Smooth muscle cell (in vitro differentiated cells): ENCODE measurements around the gene TLL2. TPM values are rescaled to one million over a fixed set of nuclear protein-coding genes. Genes with fewer than 3 reads are reported as not detected.

Experiments
- DNase-seq: peaks from one replicate; lab custom pipeline; 2025; ENCODE audit not compliant: unreplicated experiment; lab: John Stamatoyannopoulos, UW
- H2AFZ ChIP-seq: fragments of 200-600 bp; sonication (generic); 2 replicates; pipeline ENCODE4 v1.6.0; 2016; ENCODE audit warnings: antibody characterized with exemption, low read depth, mild to moderate bottlenecking
- H3F3A ChIP-seq: fragments of 200-600 bp; sonication (generic); 2 replicates; pipeline ENCODE4 v1.6.0; 2017; ENCODE audit warnings: antibody characterized with exemption, low read depth
- H3K27ac ChIP-seq: fragments of 200-600 bp; sonication (generic); 2 replicates; pipeline ENCODE4 v1.5.1; 2016; ENCODE audit warnings: low read depth, mild to moderate bottlenecking
- H3K27me3 ChIP-seq: fragments of 200-600 bp; sonication (generic); 2 replicates; pipeline ENCODE4 v1.6.1; 2016; ENCODE audit warnings: low read depth, mild to moderate bottlenecking
- H3K36me3 ChIP-seq: fragments of 200-600 bp; sonication (generic); 2 replicates; pipeline ENCODE4 v1.5.1; 2016; ENCODE audit warnings: low read depth
- H3K4me1 ChIP-seq: fragments of 200-600 bp; sonication (generic); 2 replicates; pipeline ENCODE4 v1.5.1; 2016; ENCODE audit warnings: low read depth
- H3K4me2 ChIP-seq: fragments of 200-600 bp; sonication (generic); 2 replicates; pipeline ENCODE4 v1.6.0; 2016; ENCODE audit warnings: mild to moderate bottlenecking
- H3K4me3 ChIP-seq: fragments of 200-600 bp; sonication (generic); 2 replicates; pipeline ENCODE4 v1.5.1; 2016; ENCODE audit warnings: mild to moderate bottlenecking
- H3K79me2 ChIP-seq: fragments of 200-600 bp; sonication (generic); 2 replicates; pipeline ENCODE4 v1.6.0; 2016; ENCODE audit warnings: low read depth, mild to moderate bottlenecking
- H3K9ac ChIP-seq: fragments of 200-600 bp; sonication (generic); 2 replicates; pipeline ENCODE4 v1.6.0; 2016; ENCODE audit warnings: low read depth
- H3K9me3 ChIP-seq: fragments of 200-600 bp; sonication (generic); replicated peaks from 2 replicates; pipeline ENCODE4 v1.5.1; 2016; ENCODE audit warnings: low read depth
- H4K20me1 ChIP-seq: fragments of 200-600 bp; sonication (generic); 2 replicates; pipeline ENCODE4 v1.6.0; 2016; ENCODE audit warnings: low read depth
- WGBS: methylation state at CpG from one replicate; pipeline ENCODE4 v1.1.7; 2016; ENCODE audit warnings: low lambda C conversion rate; 5-methylcytosine and 5-hydroxymethylcytosine counted together
- polyA plus RNA-seq: library from polyadenylated mRNA; unstranded; fragments of >200 nt; fragmentation: Nextera tagmentation; extraction: Ambion mirVana; gene quantifications from 2 replicates; pipeline ENCODE4 v1.2.1, GENCODE V29; 2016
- total RNA-seq: library from RNA; depleted of rRNA; stranded (reverse); fragments of >200 nt; gene quantifications from 2 replicates; pipeline ENCODE4 v1.2.3, GENCODE V29; 2014
- TF ChIP-seq, protein P1 (sequence below): fragments of 200-600 bp; sonication (generic); IDR thresholded peaks from 2 replicates; pipeline ENCODE4 v1.5.1; 2017; ENCODE audit warnings: borderline replicate concordance, mild to moderate bottlenecking, antibody characterized with exemption; ENCODE audit not compliant: insufficient read depth, poor library complexity, severe bottlenecking

TLL2 gene
- total and polyA plus RNA-seq, 2 experiments from 2014 or later: 0.18 TPM; not detected in 1

DNA sequence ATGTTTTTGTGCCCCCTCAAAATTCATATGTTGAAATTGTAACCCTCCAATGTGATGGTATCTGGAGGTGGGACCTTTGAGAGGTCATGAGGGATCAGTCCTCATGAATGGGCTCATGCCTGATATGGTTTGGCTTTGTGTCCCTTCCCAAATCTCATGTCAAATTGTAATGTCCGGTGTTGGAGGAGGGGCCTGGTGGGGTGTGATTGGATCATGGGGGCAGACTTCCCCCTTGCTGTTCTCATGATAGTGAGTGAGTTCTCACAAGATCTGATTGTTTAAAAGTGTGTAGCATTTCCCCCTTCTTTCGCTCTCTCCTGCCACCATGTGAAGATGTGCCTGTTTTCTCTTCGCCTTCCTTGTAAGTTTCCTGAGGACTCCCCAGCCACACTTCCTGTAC is 53.4 kb downstream of the TLL2 start:
- no peaks in the 10 kb centered on the region for H3K4me1 ChIP-seq
- TF ChIP-seq, protein P1, sequence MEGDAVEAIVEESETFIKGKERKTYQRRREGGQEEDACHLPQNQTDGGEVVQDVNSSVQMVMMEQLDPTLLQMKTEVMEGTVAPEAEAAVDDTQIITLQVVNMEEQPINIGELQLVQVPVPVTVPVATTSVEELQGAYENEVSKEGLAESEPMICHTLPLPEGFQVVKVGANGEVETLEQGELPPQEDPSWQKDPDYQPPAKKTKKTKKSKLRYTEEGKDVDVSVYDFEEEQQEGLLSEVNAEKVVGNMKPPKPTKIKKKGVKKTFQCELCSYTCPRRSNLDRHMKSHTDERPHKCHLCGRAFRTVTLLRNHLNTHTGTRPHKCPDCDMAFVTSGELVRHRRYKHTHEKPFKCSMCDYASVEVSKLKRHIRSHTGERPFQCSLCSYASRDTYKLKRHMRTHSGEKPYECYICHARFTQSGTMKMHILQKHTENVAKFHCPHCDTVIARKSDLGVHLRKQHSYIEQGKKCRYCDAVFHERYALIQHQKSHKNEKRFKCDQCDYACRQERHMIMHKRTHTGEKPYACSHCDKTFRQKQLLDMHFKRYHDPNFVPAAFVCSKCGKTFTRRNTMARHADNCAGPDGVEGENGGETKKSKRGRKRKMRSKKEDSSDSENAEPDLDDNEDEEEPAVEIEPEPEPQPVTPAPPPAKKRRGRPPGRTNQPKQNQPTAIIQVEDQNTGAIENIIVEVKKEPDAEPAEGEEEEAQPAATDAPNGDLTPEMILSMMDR: no peak
- no peak overlapping the region for H3K27ac ChIP-seq
- 97% methylated on average over 3 of the region's 3 CpGs for WGBS
- no peak overlapping the region for H3K4me2 ChIP-seq
- no peak overlapping the region for H3K9ac ChIP-seq
- H3F3A ChIP-seq: no peaks in the 10 kb centered on the region
- no peak for DNase-seq
- no peaks in the 10 kb centered on the region for H3K9me3 ChIP-seq
- no peak overlapping the region for H3K4me3 ChIP-seq
- H3K79me2 ChIP-seq: no peaks in the 10 kb centered on the region
- no peaks in the 10 kb centered on the region for H3K27me3 ChIP-seq
- H3K36me3 ChIP-seq: no peaks in the 10 kb centered on the region
- H2AFZ ChIP-seq: no peak overlapping the region
- no peaks in the 10 kb centered on the region for H4K20me1 ChIP-seq

DNA sequence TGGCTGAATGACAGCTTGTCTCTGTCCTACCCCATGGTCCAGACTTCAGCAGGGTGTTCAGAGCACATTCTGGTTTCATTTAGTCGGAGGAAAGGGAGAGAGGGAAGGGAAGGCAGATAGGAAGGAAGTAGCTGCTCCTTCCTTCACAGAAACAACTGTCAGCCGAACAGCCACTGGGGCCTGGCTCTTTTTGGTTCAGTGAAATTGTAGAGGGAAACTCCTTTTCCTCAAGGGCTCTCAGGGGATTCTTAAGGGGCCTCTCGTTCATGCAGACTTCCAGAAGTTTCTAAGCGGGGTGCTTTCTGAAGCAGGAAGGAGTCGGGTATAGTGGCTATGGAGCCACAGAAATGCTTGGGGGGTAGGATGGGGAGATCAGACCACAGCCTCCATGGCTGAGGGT is 56.4 kb downstream of the TLL2 start:
- DNase-seq: no peak
- Histone ChIP-seq H3K9ac (no peak overlapping the region), H3K9me3 (no peaks in the 10 kb centered on the region), H3K27ac (no peak overlapping the region), H3F3A (no peaks in the 10 kb centered on the region), H3K27me3 (no peaks in the 10 kb centered on the region), H3K79me2 (no peaks in the 10 kb centered on the region), H3K4me2 (no peak overlapping the region), H4K20me1 (no peaks in the 10 kb centered on the region), H3K36me3 (no peaks in the 10 kb centered on the region), H2AFZ (no peak overlapping the region), H3K4me3 (no peak overlapping the region), H3K4me1 (no peaks in the 10 kb centered on the region)
- 88% methylated on average over 5 of the region's 5 CpGs for WGBS
- TF ChIP-seq, protein P1: no peak

DNA sequence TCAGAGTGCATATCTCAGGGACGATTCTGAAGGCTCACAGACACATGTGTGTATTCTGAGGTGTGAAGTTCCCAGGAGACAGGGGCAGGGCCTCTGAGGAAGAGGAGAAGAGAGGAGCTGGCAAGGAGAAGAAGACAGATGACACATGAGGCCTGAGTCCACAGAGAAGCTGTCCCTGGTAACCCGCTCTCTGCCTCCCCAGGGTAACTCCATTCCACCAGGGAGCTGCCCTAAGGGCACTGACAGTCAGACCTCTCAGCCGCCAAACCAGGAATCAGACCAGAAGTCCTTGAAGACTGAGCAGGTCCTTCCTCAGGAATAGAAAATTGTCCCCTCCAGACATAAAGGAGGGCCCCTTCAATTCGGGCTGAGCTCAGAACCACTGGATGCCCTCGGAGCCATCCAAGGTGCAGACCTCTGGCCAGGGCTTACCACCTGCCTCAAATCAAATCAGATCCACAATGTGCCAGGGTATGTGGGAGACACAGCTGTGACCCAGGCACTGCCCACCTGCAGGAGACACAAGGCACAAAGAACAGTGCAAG is 57.4 kb downstream of the TLL2 start:
- Histone ChIP-seq H3K4me2 (no peak overlapping the region), H3F3A (no peaks in the 10 kb centered on the region), H3K9me3 (no peaks in the 10 kb centered on the region), H3K27me3 (no peaks in the 10 kb centered on the region), H3K36me3 (no peaks in the 10 kb centered on the region), H3K9ac (no peak overlapping the region), H3K79me2 (no peaks in the 10 kb centered on the region), H3K4me1 (peaks cover 2% of the 10 kb centered on the region), H3K27ac (no peak overlapping the region), H2AFZ (no peak overlapping the region), H3K4me3 (no peak overlapping the region), H4K20me1 (no peaks in the 10 kb centered on the region)
- TF ChIP-seq, protein P1: no peak
- no peak for DNase-seq
- WGBS: 82% methylated on average over 5 of the region's 5 CpGs

DNA sequence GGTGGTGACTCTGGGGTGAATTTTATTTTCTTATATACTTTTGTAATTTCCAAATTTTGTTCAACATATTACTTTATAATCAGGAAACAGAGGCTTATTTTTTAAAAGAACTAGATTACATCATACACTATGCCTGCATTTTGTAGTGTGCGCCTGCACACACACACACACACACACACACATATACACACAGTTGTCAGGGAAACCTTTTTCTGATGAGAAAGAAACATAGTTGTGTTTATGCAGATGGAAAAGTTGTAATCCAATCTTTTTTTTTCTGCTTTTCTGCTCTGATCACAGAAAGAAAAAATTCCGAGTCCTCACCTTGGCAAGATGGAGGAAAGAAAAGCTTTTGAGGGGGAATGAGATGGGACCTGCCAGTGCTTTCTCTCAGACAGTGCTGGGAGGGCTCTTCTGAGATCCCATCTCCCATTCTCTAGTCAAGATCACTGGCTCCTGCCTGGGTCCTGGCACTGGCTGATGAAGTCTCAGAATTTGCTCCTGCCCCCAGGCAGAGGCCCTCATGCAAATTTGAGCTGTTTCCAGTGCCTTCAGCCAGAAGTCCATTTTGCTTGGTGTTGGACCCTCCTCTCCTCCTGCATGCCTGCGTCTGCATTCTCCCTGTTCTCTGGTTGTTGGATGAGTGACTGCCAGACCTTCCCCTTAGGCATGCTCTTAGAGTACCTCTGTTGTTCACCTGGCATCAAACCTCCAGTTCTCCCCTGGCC is 59.7 kb downstream of the TLL2 start:
- WGBS: 94% methylated on average over 3 of the region's 3 CpGs
- H3F3A ChIP-seq: no peaks in the 10 kb centered on the region
- no peaks in the 10 kb centered on the region for H3K9me3 ChIP-seq
- no peak for DNase-seq
- no peak overlapping the region for H2AFZ ChIP-seq
- peaks cover 4% of the 10 kb centered on the region for H3K27me3 ChIP-seq
- no peak overlapping the region for H3K4me3 ChIP-seq
- H3K36me3 ChIP-seq: no peaks in the 10 kb centered on the region
- TF ChIP-seq, protein P1: no peak
- H3K79me2 ChIP-seq: no peaks in the 10 kb centered on the region
- no peak overlapping the region for H3K27ac ChIP-seq
- H3K4me2 ChIP-seq: no peak overlapping the region
- H3K4me1 ChIP-seq: peaks cover 12% of the 10 kb centered on the region
- no peaks in the 10 kb centered on the region for H4K20me1 ChIP-seq
- H3K9ac ChIP-seq: no peak overlapping the region
